HG03064 (cell line): ENCODE results near the gene GNAZ.

Experiments used
- ATAC-seq: cut with Tn5 transposase; IDR thresholded peaks from one replicate; pipeline ENCODE4 v1.9.1; 2021; ENCODE audit warnings: low read depth; ENCODE audit not compliant: unreplicated experiment

GNAZ gene

DNA sequence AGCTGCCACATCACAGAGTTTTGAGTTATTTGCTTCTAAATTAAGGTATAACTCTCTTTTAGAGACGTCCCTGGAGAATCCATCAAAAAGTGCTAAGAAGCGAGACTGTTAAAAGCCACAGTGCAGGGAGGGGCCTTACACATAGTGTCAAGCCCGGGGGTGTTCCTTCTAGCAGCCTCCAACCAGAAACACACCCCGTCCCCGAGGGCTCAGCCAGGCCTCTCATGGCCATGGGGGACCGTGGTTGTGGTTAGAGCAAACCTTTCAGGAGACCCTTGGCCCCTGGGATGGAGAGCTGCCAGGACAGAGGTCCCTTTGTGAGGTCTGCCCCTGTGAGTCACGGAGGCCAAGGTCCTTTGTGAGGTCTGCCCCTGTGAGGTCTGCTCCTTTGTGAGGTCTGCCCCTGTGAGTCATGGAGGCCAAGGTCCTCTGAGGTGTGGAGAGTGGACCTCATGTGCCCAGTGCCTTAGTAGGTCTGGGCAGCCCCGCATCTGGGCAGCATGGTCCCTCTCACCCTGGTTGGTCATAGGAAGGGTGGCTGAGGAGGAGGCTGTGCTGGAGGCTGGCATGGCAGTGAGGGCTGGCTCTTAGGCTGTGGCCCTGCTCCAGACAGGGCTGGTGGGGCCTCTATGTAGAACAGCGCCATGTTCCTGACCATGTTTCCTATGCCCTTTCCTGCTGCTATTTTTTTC, 5.4 kb downstream of the GNAZ start:
- ATAC-seq, result no peak

DNA sequence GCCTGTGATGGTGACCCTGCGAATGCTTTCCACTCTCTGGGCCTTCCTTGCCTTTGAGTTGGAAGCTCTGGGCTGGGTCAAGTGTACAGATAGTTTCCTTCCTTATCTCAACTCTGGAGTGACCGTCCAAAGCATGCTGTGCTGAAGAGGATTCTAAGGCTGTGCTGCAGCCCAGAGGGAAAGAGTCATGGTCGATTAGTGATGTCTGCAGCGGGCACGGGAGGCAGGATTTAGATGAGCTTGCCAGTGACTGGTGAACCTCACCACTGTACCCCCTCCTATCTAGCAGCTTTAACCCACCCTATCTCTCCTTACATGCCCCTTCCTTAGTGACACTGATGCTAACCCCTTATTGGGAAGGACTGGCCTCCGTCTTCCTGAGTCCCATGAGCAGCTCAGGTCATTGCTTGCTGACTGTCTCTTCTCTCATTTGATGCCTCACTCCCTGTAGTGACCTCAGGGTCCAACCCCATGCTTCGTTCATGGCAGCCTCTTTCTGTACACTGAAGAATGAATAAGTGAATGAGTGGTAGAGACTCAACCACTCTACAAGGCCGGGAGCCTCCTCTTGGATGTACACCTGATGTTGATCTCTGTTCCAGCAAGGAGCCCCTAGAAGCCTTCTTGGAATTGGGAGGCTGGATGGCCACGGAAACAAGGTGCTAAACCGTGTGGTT, 6.7 kb downstream of the GNAZ start:
- no peak for ATAC-seq

DNA sequence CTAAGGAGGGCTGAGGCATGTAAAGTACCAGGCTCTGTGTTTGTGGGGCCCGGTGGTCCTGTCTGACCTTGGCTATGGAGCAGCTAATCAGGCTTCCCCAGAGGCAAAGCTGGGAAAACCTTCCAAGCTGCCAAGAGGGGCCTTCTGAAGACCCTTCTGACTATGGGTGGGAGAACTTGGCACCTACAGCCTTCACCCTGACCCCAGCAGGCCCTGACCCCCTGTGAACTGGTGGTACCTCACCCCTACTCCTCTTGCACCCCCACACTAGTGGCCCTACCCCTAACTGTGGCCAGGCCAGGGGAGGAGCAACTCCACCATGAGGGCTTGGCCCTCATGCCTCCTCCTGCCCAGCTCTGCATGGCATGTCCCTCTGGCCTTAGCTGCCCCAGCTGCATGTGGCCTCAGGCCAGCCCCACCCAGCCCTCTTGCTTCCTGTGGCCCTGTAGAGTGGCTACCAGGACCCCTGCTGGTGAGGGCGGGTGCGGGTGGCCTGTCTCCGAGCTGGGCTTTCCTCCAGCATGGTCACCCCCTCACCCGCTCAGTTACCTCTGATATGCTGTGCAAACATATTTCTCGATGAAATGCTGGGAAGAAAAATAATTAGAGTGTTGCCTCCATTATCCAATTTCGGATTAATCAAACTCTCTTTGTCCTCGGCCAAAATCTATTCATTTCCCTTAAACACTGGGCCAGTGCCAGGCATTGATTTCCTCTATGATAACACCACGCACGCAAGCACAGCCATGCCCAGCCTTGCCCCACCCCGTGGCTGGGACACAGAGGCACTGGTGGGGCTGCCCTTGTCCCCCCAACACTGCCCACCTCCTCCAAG, 7.5 kb downstream of the GNAZ start:
- ATAC-seq, result no peak

DNA sequence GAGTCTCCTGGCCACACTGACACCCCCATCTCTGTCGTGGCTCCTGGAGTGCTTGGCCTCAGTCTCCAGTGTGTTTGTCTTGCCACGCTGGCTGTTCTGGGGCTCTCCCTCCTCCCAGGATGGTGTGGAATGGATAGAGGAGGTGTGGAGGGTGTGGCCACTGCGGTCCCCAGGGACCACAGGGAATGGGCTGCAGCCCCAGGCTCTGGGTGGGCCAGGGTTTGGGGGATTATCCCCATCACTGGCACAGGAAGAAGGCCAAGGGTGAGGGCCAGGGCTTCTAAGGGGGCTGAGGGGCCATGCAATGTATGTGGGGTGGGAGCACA, 8.1 kb downstream of the GNAZ start:
- ATAC-seq, result no peak

DNA sequence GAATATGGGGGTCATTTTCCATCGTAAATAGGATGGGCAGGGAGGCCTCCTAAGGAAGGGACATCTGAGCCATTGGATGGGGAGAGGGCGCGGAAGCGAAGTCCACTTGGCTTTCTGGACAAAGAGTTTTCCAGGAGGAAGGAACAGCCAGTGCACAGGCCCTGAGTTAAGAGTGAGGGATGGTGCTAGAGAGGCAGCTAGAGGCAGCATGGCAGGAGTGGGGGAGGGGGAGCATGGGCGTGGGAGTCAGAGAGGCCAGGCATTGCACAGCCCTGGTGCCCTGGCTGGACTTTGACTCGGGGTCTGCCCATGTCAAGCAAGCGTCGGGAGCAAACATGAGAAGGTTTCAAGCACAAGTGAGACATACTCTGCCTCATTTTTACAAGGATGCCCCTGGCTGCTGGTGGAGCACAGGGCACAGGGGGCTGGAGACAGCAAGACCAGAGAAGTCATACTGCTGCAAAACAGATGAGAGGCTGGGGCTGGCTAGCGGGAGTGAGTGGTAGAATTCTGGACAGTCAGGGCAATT, 9.0 kb downstream of the GNAZ start:
- no peak for ATAC-seq

DNA sequence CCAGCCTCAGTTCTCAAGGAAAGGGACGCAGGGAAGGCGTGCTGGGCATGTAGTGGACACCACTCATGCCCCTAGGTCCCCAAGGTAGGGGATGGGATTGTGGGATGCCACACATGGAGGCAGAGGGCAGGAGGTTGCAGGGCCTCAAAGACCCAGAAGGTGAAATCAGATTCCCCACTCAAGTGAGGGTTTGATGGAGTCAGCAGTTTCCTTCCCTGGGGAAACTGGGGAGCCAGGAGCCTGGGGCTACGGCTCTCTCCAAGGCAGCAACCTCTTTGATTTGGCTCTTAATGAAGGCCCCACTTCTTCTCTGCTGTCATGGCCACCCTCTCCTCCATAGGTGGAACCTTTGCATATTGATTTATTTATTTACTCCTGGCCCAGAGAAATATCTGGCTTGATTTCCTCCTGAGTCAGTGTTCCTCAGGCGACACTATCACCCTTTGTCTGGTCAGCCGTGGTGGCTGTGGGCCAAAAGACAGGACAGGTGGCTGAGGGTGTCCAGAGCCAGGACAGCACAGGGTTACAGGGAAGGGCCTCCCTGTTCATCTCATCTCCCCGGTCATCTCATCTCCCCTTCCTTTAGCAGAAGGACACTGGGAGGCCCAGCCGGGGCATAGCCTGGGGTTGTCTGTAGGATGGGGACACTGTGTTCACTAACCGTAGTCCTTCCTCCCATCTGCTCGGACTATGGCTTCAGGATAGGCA, 9.6 kb downstream of the GNAZ start:
- no peak for ATAC-seq

DNA sequence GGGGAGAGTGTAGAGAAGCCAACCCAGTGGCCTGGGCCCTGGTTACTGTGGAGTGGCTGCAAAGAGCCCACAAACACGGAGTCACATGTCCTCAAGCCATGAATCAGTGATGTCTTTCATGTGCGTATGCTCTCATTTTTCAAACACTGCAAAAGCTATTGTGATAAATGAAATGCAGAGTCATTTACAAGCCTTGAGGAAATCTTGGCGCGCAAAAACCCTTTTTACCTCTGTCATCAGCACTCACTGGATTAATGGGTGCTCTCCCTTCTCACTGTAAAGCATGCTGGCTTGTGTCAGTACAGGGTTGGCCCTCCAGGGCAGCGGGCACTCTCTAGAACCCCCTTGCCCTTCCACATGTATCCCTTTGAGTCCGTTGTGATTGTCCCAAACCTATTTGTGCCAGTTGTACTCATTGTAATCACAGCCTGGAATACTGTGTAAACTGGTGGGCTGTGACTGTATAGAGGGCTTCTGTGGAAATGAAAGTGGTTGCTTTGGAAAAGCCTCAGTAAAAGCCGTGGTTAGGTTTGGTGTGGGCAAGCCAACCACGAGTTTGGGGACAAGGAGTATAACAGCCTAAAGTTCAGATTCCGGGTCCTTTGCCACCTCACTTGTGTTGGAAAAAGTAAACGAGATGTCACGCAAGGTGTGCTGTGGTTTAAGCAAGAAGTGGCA, 10.4 kb downstream of the GNAZ start:
- no peak for ATAC-seq

DNA sequence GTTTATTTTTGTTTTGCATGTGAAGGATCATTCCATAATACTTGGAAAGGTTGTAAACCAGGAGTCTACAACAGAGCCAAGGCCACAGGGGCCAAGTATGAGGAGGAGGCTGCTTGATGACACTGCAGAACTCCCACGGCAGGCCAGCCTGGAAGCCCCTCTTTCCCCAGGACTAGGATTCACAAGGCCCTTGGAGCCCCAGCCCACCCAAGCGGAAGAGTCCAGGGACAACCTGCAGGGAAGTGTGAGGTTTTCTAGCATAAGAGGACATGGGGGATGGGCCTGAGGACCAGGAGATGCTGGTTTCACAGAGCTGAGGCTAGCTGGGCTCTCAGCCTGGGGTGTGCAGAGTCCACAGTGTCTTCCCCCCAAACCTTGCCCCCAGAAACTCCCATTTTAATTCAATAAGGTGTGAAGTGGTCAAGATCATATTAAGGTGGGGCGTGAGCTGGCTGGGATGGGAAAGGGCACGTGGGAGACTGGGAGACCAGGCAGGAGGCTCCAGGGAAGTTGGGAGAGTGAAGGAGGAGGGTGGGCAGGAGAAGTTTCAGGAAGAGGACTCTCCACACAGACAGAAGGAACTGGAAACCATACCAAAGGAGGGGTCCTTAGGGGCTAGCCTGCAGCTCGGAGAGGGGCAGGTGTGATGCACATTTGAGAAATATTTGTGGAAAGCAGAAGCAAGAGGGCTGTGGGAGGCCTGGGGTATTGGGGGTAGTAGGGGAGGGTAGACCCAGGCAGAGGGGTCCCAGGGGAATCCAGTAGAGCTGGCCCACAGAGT, 12.4 kb downstream of the GNAZ start:
- no peak for ATAC-seq

DNA sequence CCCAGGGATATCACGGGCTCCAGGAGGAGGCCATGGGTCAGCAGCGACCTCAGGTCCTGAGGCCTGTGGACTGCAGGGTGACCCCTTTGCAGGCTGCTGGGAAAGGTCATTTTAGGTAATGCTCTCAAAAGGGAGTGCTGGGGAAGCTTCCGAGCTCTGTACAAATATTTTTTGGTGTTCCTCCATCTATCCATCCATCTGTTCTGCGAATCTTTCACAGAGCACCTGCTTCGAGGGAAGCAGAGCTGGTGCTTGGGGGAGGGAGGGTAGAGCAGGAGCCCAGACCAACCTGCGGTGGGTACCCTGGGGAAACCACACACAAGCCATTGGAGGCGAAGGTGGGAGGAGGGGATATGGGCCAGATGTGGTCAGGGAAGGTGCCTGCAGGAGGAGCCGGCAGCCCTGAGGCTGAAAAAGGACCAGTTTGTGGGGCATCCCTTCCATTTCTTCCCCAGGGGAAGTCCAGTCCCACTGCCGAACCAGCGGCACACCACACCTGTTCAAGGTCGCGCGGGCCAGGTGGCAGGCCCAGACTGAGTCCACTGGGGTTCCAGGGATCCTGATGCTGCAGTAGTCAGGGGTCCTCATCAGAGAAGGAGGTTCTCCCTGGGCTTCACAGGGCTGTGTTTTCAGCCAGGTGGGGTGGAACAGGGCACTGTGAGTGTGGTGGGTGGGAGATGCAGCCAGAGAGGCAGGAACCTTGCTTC, 13.1 kb downstream of the GNAZ start:
- no peak for ATAC-seq

DNA sequence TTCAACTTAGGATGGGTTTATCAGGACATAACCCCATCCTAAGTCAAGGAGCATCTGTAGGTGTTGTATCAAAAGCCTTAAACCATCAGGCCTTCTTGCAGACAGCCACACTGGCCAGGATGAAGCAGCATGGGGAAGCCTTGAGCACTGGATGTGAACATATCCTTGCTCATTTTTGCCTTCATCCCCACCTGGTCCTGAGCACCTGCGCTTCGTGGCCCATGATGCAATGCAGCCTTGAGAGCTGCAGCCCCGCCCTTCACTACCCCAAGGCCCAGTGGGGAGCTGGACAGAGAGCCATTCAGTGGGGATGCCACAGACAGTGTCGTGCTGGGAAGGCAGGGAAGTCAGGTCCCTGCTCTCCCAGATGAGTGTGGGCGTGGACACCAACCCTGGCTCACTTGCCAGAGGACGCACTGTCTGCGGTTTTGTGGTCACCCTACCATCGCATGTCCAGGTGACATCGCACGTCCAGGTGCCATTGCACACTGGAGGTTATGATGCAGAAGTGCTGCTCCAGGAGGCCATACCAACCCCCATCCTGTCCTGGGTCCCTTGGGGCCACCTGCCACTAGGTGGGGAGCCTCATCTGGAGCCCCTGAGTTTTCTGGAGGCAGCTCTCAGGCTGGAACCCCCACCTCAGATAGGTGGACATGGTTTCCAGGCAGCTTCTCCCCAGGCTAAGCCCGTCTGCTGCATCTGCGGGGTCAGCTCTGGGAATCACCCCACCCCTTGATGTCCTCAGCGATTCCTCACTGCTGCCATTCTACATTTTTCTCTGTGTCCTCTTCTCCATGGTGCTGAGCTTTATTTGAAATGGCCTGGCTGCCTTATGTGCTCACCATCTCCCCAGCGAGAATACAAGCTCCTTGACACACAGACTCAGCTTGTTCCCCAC, 14.4 kb downstream of the GNAZ start:
- ATAC-seq, result no peak

DNA sequence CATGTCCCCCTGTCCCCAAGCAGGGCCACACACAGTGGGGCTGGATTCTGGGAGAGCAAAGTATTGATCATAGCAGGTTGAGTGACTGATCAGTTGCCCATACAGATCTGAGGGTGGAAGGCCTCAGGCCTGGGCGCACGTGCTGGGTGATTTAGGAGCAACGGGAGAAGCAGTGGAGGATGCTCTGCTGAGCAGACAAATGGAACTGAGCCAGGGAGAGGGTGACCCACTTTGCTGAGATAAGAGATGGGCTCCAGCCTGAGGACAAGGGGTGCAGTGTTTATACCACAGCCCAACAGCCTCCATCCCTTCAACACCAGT, 15.0 kb downstream of the GNAZ start:
- no peak for ATAC-seq

DNA sequence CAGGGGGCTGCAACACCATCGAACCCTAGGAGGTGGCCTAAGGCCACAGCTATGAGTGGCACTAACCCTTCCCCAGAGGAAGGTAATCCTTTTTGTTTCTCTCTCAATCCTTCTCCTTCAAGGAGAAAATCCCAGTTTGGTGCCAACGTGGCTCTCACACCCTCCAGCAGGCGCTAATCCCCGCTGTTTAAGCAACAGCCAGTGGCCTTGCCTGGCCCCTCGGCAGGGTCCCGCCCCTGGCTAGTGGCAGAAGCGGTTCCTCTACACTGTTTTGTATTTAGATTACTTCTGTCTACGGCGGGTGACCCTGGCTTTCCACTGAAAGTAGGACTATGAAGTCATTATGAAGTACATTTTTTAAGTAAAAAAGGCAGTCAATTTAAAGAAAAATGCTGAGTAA, 15.5 kb downstream of the GNAZ start:
- no peak for ATAC-seq

DNA sequence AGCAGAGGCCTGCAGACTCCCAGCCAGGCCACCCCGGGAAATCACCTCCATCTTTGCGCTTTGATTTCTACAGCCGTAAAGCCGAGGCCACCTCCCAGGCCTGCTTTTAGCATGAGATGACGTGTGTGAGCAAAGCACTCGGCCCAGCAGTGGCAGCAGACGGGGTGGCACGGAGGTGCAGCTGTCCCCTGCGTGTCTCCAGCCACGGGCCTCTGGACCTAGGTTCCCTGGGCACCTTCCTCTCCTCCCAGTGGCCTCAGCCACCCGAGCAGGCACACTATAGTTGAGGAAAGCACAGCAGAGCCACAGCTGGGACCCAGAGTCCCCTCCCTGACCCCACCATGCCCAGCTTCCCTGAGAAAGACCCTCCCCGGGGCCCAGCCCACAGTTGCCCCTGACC, 15.9 kb downstream of the GNAZ start:
- no peak for ATAC-seq

DNA sequence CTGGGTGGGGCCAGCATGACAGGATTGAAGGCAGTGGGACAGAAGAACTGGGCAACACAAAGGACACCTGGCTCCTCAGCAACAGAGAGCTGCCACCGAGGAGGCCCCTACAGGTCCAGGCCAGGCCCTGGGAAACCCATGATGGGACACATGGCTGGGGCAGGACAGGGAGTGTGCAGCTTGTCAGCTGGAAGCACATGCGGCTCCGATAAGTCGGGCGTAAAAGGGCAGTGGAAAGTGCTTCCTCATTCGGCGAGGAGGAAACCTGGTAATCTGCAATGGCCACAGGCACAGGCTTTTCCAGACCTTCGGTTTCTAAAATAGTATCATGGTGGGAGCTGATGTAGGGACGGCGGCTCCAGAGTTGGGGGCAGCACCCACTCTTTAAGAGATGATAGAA, 16.5 kb downstream of the GNAZ start:
- no peak for ATAC-seq

DNA sequence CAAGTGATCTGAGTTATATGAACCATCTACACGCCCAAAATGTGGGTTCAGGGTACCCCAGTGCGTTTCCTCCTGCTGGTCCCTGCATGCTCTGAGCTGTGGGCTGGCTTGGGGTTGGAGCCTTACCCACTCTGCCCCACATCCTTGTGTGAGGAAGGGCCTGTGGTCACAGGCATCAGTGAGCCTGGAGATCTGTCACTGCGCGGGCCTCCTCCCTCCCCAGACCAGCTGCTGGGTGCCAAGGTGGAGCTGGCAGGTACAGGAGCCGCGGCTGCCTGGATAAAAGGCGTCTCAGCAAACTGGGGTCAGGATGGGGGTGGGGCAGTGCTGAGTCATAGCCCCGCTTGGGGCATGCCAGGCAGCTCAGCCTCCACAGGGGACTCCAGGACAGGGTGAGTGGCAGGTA, 17.9 kb downstream of the GNAZ start:
- no peak for ATAC-seq

DNA sequence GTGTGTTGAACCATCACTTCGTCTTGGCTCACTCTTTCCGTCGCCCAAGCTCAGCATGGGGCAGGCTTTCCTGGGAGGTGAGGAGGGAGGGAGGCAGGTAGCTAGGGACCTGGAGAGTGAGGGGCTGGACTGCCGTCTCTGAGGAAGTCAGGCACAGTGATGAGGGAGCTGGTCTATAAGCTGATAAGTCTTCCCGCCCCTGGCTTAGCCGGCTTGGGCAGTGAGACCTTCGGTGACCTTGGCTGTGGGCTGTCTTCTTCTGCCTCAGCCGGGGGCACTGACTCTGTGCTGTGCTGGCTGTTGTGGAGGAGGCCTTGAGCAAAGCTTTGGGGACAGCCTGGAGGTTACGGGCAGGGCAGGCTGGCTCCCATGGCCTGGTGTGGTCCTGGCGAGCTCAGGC, 18.7 kb downstream of the GNAZ start:
- ATAC-seq, result no peak

DNA sequence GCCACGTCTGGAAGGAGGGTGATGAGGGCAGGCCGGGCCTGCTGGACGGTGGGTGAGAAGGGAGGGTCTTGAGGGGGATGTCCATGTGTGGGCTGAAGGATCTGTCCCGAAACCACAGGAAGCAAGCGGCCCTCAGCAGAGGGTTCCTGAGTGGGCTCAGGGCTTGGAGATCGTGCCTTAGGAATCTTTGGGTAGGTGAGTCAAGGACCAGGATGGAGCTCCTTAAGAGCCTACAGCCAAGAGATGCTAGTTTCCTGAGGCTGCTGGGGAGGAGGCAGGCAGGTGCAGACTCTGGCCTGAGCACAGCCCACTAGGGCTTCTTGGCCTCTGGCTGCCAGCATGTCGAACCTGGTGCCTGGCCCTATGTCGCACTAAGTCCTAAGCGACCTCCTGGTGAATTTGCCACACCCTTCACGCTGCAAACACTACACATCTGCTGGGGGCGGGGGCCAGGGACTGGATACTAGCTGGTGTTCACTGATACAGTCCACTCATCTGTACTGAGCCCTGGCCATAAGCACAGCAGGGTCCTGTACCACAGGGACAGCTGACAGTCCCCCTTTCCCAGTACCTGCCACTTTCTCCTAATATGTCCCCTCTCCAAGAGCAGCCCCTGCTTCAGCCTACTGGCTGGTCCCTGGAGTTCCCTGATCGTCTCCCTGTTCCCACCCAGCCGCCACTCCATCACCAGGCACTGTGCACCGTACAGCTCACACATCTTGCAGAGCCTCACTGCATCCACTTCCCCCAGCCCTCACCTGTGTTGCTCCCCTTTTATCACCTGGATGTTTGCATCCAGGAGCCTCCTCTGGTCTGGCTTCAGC, 19.5 kb downstream of the GNAZ start:
- ATAC-seq, result no peak
